HepG2 (cell line): Measurements from ENCODE around the gene SLC25A46. TPM values are rescaled to one million over a fixed set of nuclear protein-coding genes. Genes with fewer than 3 reads are reported as not detected.

ENCODE experiments used
- ATAC-seq: fragments of 200-7000 bp; cut with Tn5 transposase; 3 replicates; pipeline ENCODE4 v1.9.1; 2020; ENCODE audit warnings: mild to moderate bottlenecking, moderate library complexity
- BruUV-seq: library from RNA; stranded (reverse); fragments of 400-500 nt; replicated peaks from 2 replicates; lab custom pipeline; 2021; lab: Mats Ljungman, UMichigan
- CTCF ChIA-PET: fragments of 300-600 bp; formaldehyde crosslinking; extraction: SDS; loops from one replicate; lab custom pipeline; 2021; ENCODE audit warnings: low total read pairs, inconsistent platforms, low intra/inter-chr PET ratio; lab: Yijun Ruan, JAX
- POLR2A ChIA-PET: fragments of 350-600 bp; sonication (Branson Sonifier 250); formaldehyde crosslinking; loops from one replicate; lab custom pipeline; 2020; ENCODE audit warnings: antibody characterized with exemption, inconsistent platforms; lab: Yijun Ruan, JAX
- DNase-seq: peaks from one replicate; pipeline ENCODE4 v3.0.0-alpha.2; 2015; ENCODE audit warnings: low spot score
- FAIRE-seq: peaks from 3 replicates; lab custom pipeline; 2011; peaks lifted over from hg19 to GRCh38; lab: Jason Lieb, UNC
- H2AFZ ChIP-seq: one replicate; pipeline ENCODE4 v1.6.1; 2011; ENCODE audit warnings: low read length, inconsistent platforms
- H3K27ac ChIP-seq: fragments of 300-600 bp; 3 replicates; pipeline ENCODE4 v1.8.0; 2011; ENCODE audit warnings: mixed run types, mild to moderate bottlenecking, mixed read lengths, low read length, inconsistent platforms; ENCODE audit not compliant: insufficient read depth; ENCODE audit errors: extremely low read length
- H3K27me3 ChIP-seq, 2 experiments: fragments of 200-600 bp in 1 of 2; 2 replicates in 1 of 2; 3 replicates in 1 of 2; pipeline versions ENCODE4 v1.6.0 to v1.8.0; 2011; ENCODE audit warnings: low read length in 2 of 2, mild to moderate bottlenecking in 2 of 2, moderate library complexity in 2 of 2, inconsistent platforms in 1 of 2; ENCODE audit not compliant: insufficient read depth in 2 of 2, control insufficient read depth in 1 of 2
- H3K36me3 ChIP-seq, 2 experiments: fragments of 200-600 bp in 1 of 2; replicated peaks in 1 of 2; 2 replicates in 1 of 2; 3 replicates in 1 of 2; pipeline versions ENCODE4 v1.5.1 to v1.8.0; 2011; ENCODE audit warnings: low read length in 2 of 2, inconsistent platforms in 1 of 2; ENCODE audit not compliant: insufficient read depth in 2 of 2, control insufficient read depth in 1 of 2
- H3K4me1 ChIP-seq: 2 replicates; pipeline ENCODE4 v1.5.1; 2012; ENCODE audit warnings: low read length, inconsistent platforms; ENCODE audit not compliant: insufficient read depth
- H3K4me2 ChIP-seq: 2 replicates; pipeline ENCODE4 v1.6.0; 2011; ENCODE audit warnings: low read depth, low read length, inconsistent platforms
- H3K4me3 ChIP-seq, 3 experiments: fragments of 200-600 bp in 1 of 3; sonication (generic), shearing (Covaris generic) in 1 of 3; replicated peaks in 1 of 3; 2 replicates each; pipeline ENCODE4 v1.5.1; 2011 to 2016; ENCODE audit warnings: low read length in 3 of 3, inconsistent platforms in 2 of 3, low read depth in 2 of 3, mild to moderate bottlenecking in 2 of 3, control low read depth in 1 of 3, mixed read lengths in 1 of 3; ENCODE audit not compliant: insufficient read depth in 1 of 3
- H3K79me2 ChIP-seq: one replicate; pipeline ENCODE4 v1.6.1; 2011; ENCODE audit warnings: low read length, inconsistent platforms; ENCODE audit not compliant: insufficient read depth
- H3K9ac ChIP-seq: 2 replicates; pipeline ENCODE4 v1.6.0; 2011; ENCODE audit warnings: mild to moderate bottlenecking, low read depth, low read length, inconsistent platforms; ENCODE audit not compliant: insufficient read depth
- H3K9me3 ChIP-seq: 2 replicates; pipeline ENCODE4 v1.5.1; 2012; ENCODE audit warnings: mild to moderate bottlenecking, low read length
- H4K20me1 ChIP-seq: 2 replicates; pipeline ENCODE4 v1.6.0; 2011; ENCODE audit warnings: inconsistent platforms, mild to moderate bottlenecking, low read length, moderate library complexity; ENCODE audit not compliant: insufficient read depth
- HMG20A ChIP-seq: IDR thresholded peaks from 2 replicates; pipeline ENCODE4 v1.6.1; 2016; ENCODE audit warnings: borderline replicate concordance
- HOXA3 ChIP-seq: sonication (generic); formaldehyde crosslinking; IDR thresholded peaks from 2 replicates; pipeline ENCODE4 v1.5.0; 2020; ENCODE audit warnings: missing genetic modification reagents
- KLF13 ChIP-seq: sonication (generic); formaldehyde crosslinking; IDR thresholded peaks from 2 replicates; pipeline ENCODE4 v1.4.0; 2020; ENCODE audit warnings: mild to moderate bottlenecking, missing genetic modification reagents
- MAFF ChIP-seq: IDR thresholded peaks from 2 replicates; pipeline ENCODE4 v1.6.1; 2011; ENCODE audit warnings: low read depth, low read length, improper control_type of control experiment
- MAFK ChIP-seq, 2 experiments: IDR thresholded peaks in 1 of 2; conservative IDR thresholded peaks in 1 of 2; 2 replicates each; pipeline ENCODE4 v1.6.1; 2011; ENCODE audit warnings: improper control_type of control experiment in 2 of 2, low read length in 2 of 2
- XBP1 ChIP-seq: sonication (generic); formaldehyde crosslinking; IDR thresholded peaks from 2 replicates; pipeline ENCODE4 v1.5.0; 2020; ENCODE audit warnings: missing genetic modification reagents
- in situ Hi-C: cut with HindIII; loops from 2 replicates; pipeline ENCODE4 v1.10.0; 2017; ENCODE audit warnings: low pct_unique_long_range_greater_than_20kb; ENCODE audit not compliant: extremely low pct_ligation_motif_present
- intact Hi-C: fragments of 100-400 bp; cut with micrococcal nuclease; formaldehyde crosslinking; loops from one replicate; pipeline ENCODE4 v1.10.0; 2022; ENCODE audit not compliant: unreplicated experiment
- polyA plus RNA-seq, 8 experiments: library from polyadenylated mRNA; depleted of rRNA in 3 of 8; stranded (reverse) in 7 of 8; unstranded in 1 of 8; fragments of >200 nt; fragmentation: Illumina TruSeq in 4 of 8; extraction: Trizol in 4 of 8; gene quantifications; 2 replicates each; pipeline versions ENCODE4 v1.2.1 to v1.2.3, GENCODE V29; 2011 to 2016; ENCODE audit warnings: low read depth in 4 of 8, missing spikeins in 1 of 8, mixed read lengths in 1 of 8; ENCODE audit not compliant: insufficient read depth in 1 of 8
- total RNA-seq, 5 experiments: library from RNA; depleted of rRNA; stranded (reverse); fragments of >200 nt; fragmentation: Illumina TruSeq; extraction: Trizol; gene quantifications; 2 replicates each; pipeline ENCODE4 v1.2.3, GENCODE V29; 2016; ENCODE audit warnings: low read depth in 1 of 5
- TF ChIP-seq, protein P1 (sequence below): IDR thresholded peaks from 2 replicates; pipeline ENCODE4 v1.6.1; 2016; ENCODE audit warnings: low read depth, missing genetic modification reagents, missing compliant biosample characterization

The SLC25A46 gene
- total and polyA plus RNA-seq, 2 of the 13 experiments (the other 11 are each of a cell fraction or from before 2014, with no cell fraction given), result 14.2 to 34.6 TPM

DNA sequence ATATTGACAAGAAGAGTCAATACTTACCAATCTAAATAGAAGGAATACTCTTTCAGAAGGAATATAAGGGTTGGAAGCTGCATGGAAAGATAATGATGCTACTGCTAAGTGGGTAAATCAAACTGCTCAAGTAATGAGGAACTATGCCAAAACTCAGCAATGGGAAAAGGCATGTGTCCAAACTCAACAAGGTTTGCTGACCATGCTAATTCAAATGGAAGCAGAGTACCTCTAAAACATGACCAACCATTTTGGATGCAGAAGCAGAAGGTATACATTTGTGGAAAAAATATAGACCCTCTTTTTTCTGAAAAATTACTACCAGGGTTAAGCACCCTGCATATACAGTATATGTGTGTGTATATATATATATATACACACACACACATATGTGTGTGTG, 33.5 kb upstream of the SLC25A46 start:
- TF ChIP-seq KLF13 (CRISPR knock-in tag) (no peak), MAFK (conservative IDR thresholded peaks at IDR 0.05 in 1 of 2, IDR thresholded peaks at IDR 0.05 in 1 of 2; ENCODE audit: low read length in 2 of 2) (peak; percentile 47 to 69), XBP1 (CRISPR knock-in tag) (no peak), MAFF (peak; percentile 55; the same call in 1 of the 2 replicates), HMG20A (CRISPR knock-in tag) (no peak), HOXA3 (CRISPR knock-in tag) (no peak)
- TF ChIP-seq, protein P1, sequence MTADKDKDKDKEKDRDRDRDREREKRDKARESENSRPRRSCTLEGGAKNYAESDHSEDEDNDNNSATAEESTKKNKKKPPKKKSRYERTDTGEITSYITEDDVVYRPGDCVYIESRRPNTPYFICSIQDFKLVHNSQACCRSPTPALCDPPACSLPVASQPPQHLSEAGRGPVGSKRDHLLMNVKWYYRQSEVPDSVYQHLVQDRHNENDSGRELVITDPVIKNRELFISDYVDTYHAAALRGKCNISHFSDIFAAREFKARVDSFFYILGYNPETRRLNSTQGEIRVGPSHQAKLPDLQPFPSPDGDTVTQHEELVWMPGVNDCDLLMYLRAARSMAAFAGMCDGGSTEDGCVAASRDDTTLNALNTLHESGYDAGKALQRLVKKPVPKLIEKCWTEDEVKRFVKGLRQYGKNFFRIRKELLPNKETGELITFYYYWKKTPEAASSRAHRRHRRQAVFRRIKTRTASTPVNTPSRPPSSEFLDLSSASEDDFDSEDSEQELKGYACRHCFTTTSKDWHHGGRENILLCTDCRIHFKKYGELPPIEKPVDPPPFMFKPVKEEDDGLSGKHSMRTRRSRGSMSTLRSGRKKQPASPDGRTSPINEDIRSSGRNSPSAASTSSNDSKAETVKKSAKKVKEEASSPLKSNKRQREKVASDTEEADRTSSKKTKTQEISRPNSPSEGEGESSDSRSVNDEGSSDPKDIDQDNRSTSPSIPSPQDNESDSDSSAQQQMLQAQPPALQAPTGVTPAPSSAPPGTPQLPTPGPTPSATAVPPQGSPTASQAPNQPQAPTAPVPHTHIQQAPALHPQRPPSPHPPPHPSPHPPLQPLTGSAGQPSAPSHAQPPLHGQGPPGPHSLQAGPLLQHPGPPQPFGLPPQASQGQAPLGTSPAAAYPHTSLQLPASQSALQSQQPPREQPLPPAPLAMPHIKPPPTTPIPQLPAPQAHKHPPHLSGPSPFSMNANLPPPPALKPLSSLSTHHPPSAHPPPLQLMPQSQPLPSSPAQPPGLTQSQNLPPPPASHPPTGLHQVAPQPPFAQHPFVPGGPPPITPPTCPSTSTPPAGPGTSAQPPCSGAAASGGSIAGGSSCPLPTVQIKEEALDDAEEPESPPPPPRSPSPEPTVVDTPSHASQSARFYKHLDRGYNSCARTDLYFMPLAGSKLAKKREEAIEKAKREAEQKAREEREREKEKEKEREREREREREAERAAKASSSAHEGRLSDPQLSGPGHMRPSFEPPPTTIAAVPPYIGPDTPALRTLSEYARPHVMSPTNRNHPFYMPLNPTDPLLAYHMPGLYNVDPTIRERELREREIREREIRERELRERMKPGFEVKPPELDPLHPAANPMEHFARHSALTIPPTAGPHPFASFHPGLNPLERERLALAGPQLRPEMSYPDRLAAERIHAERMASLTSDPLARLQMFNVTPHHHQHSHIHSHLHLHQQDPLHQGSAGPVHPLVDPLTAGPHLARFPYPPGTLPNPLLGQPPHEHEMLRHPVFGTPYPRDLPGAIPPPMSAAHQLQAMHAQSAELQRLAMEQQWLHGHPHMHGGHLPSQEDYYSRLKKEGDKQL (CRISPR knock-in tag), result no peak
- ChIA-PET CTCF (no interaction called here), POLR2A (no interaction called here)
- no peaks in the 10 kb centered on the region; a peak in 1 of 5 replicates for H3K27me3 ChIP-seq
- no peak for FAIRE-seq
- intact Hi-C loops, result no loop called here
- H3K4me2 ChIP-seq, result no peak overlapping the region
- H3K9me3 ChIP-seq, result no peaks in the 10 kb centered on the region
- DNase-seq, result no peak
- no peaks in the 10 kb centered on the region for H3K4me1 ChIP-seq
- H3K36me3 ChIP-seq, result no peaks in the 10 kb centered on the region
- H3K79me2 ChIP-seq, result no peaks in the 10 kb centered on the region
- in situ Hi-C loops, result no loop called here
- no peak overlapping the region for H3K27ac ChIP-seq
- ATAC-seq, result no peak
- no peak overlapping the region for H2AFZ ChIP-seq
- no TSS peak for BruUV-seq
- no peak overlapping the region for H3K4me3 ChIP-seq
- no peak overlapping the region for H3K9ac ChIP-seq
- no peaks in the 10 kb centered on the region for H4K20me1 ChIP-seq
